SK-MEL-5 (cell line): ENCODE results near the gene C7orf57. TPM values are rescaled to one million over a fixed set of nuclear protein-coding genes. Genes with fewer than 3 reads are reported as not detected.
A peak's percentile ranks its signal among the peaks of the same experiment; 100 is the strongest.
"Not testable (repeated sequence)": the region's sequence is repeated elsewhere in the genome, so short reads cannot be mapped to it uniquely, and the experiment has no call there.

ENCODE experiments used
- DNase-seq: peaks from one replicate; pipeline ENCODE4 v3.0.0-alpha.2; 2016; ENCODE audit warnings: low read depth, low spot score
- in situ Hi-C: cut with HindIII; loops from 2 replicates; pipeline ENCODE4 v1.10.0; 2016; ENCODE audit warnings: low sequenced_read_pairs, high pct_unique_total_duplicates, low pct_unique_long_range_greater_than_20kb
- polyA plus RNA-seq, 2 experiments: library from polyadenylated mRNA; depleted of rRNA; stranded (reverse); fragments of >200 nt; gene quantifications; 2 replicates each; pipeline ENCODE4 v1.2.3, GENCODE V29; 2015
- total RNA-seq: library from RNA; depleted of rRNA; stranded (reverse); fragments of >200 nt; shearing (Covaris generic); gene quantifications from 2 replicates; pipeline ENCODE4 v1.2.3, GENCODE V29; 2014; rRNA removed

Gene C7orf57
- 0.48 and 0.79 TPM in 2 replicates for total RNA-seq
- 0.19 and 0.52 TPM in 2 replicates for polyA plus RNA-seq (2015; cell fraction: cytosol; rRNA removed)
- 1.3 and 8.4 TPM in 2 replicates for polyA plus RNA-seq (2015; cell fraction: nucleus; rRNA removed)

DNA sequence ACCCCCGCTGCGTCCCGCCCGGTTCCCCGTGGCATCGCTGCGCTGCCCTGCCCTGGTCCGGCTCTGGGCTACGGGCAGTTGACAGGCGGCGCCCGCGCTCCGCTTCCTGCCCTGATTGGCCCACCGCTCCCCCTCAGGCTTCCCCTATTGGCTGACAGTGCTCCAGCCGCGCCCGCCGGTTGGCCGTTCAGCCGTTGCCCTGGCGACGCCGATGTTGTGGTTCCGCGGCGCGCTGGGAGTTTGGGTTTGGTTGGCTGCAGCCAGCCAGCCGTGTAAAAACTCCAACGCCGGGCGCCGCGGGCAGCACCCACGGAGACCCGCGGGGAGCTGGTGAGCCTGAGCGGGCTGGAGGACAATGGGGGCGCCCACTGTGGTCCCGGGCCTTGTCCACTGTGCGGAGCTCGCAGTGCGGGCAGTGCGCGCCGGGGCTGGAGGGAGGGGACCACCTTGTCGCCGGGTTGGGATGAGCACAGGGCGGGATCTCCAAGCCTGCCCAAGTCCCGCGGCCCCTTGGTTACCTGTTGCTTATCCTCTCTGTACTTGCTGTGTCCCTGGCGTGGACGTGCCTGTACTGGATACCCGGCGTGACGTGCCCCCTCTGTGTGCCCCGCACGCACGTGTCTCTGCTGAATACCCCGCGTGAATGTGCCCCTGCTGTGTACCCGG lies at the start of gene C7orf57:
C7orf57 (plus strand) TSS at position 243 of the 666 bp plus-strand sequence. CDS start 766 bp downstream, outside the sequence.
- DNase-seq = peak; percentile 93
- in situ Hi-C loops = no loop called here

DNA sequence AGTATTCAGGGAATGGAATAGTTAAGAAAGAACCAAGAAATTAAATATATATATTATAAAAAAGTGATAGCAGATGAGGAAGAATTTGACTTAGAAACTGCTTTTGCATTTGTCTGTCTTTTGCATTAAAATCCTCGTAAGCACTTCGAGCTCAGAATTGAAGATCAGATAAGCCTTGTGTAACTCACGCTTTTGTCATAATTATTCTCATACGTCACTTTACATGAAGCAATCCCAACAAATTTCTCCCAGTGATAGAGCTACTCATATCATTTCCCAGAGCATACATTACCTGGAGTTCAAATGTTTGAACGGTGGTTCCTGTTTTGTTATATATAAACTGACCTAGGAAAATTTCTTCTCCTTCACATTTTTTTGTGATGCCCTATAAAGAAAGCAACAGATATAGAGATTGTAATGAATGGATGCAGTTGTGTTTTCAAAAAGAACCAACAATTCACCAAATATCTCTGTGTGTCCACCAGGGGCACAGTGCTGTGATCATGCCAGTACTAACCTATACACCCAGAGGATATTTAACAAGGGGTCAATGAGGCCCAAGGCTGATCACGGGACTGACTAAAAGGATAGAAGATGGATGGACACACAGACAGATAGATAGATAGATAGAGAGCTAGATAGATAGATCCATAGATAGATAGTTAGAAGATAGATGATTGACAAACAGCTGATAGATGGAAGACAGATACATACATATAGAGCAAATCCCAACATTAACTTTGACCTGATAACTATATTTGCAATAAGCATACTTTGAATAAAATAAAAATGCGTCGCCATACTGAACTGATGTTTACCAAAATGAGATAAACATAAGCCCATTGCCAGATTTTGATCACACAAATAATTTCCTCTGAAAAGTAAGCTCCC lies 46.6 kb upstream of the C7orf57 start:
- DNase-seq = peak; percentile 86
- in situ Hi-C loops = no loop called here

DNA sequence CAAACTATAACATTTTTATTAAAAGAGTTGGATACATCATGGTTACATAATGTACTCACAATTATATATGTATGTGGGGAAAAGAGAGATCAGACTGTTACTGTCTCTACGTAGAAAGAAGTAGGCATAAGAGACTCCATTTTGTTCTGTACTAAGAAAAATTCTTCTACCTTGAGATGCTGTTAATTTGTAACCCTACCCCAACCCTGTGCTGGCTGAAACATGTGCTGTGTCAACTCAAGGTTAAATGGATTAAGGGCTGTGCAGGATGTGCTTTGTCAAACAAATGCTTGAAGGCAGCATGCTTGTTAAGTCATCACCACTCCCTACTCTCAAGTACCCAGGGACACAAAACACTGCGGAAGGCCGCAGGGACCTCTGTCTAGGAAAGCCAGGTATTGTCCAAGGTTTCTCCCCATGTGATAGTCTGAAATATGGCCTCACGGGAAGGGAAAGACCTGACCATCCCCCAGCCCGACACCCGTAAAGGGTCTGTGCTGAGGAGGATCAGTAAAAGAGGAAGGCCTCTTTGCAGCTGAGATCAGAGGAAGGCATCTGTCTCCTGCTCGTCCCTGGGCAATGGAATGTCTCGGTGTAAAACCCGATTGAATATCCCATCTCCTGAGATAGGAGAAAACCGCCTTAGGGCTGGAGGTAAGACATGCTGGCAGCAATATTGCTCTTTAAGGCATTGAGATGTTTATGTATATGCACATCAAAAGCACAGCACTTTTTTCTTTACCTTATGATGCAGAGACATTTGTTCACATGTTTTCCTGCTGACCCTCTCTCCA lies 45.5 kb upstream of the C7orf57 start:
- in situ Hi-C loops = loop anchor here (5.0 kb wide), 1 partner anchor 87 kb away; no protein-coding TSS in a partner anchor

DNA sequence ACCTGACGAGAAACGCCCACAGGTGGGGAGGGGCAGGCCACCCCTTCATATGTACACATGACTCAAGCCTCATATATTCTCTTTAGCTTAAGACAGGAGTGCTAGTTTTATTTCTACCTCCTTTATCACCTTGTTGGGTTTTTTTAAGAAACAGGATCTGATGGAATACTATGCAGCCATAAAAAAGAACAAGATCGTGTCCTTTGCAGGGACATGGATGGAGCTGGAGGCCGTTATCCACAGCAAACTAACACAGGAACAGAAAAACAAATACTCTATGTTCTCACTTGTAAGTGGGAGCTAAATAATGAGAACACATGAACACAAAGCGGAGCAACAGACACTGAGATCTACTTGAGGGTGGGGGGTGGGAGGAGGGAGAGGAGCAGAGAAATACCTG lies 44.8 kb upstream of the C7orf57 start:
- no peak for DNase-seq
- in situ Hi-C loops = loop anchor here (5.0 kb wide), 1 partner anchor 87 kb away; no protein-coding TSS in a partner anchor

More for the DNA sequence above, 45.5 kb upstream of the C7orf57 start:
- DNase-seq = not testable (repeated sequence)

DNA sequence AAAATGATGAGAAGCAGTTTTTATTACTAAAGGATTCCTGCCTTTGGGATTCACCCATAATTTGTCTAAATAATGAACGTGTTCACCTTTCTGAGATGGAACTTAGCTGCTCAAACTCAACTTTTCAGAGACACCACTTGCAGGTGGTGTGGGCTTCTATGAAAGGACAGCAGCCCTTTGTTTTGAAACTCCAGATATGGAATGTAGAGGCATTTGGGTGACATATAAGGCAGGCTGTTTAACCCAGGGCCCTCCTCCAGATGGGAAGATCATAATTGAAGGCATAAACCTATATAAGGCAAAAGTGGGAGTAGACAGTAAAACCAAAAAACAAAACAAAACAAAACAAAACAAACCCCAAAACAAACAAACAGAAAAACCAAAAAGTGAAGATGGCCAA lies 44.1 kb upstream of the C7orf57 start:
- DNase-seq = peak; percentile 71
- in situ Hi-C loops = loop anchor here (5.0 kb wide), 1 partner anchor 86 kb away; no protein-coding TSS in a partner anchor

DNA sequence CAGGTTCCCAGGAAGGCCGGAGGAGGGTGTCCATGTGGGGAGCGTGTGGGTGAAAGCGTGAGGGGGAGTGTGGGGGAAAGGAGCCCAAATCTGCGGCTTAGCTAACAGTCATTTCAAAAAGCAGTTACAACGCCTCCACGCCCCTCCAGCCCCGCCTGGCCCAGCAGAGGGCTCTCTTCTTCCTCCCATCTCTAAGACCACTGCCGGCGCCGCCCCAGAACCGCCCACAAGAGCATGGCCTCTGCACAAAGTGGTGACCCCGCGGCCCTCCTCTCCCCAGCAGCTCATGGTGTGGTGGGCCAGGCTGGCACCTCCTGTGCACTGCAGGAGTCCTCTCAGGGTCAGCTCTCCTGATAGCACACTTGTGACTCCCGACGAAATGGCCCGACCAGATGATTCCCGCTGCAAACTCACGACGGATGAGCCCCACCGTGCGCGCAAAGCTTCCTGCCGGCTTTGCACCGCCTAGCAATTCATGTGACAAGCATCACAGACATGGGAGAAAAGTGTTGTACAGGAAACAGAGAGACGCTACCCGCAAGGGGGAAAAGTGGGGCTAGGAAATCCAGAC lies 43.5 kb upstream of the C7orf57 start:
- DNase-seq = peak; percentile 97
- in situ Hi-C loops = loop anchor here (5.0 kb wide), 1 partner anchor 85 kb away; no protein-coding TSS in a partner anchor

DNA sequence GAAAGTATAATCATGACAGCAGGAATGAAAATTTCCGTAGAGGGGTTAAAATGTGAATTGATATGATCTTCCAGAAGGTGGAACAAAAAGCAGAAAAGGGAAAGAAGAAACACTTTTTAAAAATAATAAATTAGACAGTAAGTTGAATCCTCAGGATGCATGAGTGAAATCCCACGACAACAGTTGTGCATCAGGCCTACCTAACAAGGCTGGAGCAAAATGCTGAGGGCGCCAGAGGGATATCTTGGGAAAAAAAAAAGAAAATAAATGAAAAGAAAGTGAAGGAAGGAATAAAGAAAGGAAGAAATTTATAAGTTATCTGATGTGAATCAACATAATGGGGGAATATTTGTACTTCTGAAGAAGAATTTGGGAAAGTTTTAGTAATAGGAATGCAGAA lies 42.9 kb upstream of the C7orf57 start:
- peak; percentile 52 for DNase-seq
- in situ Hi-C loops = loop anchor here (5.0 kb wide), 1 partner anchor 85 kb away; no protein-coding TSS in a partner anchor

DNA sequence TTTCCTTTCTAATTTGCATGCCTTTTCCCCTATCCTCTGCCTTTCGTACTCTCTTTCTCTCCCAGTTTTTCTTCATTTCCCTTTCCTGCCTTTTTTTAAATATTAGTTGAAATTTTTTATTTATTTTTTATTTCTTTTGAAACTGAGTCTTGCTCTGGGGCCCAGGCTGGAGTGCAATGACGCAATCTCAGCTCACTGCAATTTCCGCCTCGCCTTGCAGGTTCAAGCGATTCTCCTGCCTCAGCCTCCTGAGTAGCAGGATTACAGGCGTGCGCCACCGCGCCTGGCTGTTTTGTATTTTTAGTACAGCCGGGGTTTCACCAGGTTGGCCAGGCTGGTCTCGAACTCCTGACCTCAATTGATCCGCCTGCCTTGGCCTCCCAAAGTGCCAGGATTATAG lies 35.9 kb upstream of the C7orf57 start:
- DNase-seq = no peak
- in situ Hi-C loops = no loop called here

DNA sequence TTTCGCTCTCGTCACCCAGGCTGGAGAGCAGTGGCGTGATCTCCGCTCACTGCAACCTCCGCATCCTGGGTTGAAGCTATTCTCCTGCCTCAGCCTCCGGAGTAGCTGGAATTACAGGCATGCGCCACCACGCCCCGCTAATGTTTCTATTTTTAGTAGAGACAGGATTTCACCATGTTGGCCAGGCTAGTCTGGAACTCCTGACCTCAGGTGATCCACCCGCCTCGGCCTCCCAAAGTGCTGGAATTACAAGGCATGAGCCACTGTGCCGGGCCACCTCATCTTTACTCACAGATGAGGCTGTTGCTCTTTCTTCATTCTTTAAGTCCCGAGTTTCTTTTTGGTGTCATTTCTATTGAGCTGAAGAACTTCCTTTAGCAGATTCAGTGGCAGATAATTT lies 35.2 kb upstream of the C7orf57 start:
- DNase-seq, in situ Hi-C loops: not testable (repeated sequence)

DNA sequence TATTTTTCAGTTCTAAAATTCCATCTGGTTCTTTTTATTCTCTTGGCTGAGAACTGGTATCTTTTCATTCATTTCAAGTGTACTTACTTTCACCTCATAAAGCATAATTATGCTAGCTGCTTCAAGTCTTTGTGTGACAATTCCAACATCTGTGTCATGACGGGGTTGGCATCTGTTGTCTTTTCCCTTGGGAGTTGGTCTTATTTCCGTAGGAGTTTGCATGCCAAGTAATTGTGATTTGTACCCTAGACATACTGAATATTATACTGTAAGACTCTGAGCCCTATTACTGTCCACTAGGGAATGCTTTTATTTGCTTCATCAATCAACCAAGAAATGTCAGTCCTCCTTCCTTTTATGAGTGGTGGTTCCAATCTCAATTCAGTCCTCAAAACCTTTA lies 31.3 kb upstream of the C7orf57 start:
- in situ Hi-C loops = no loop called here
- DNase-seq = no peak

DNA sequence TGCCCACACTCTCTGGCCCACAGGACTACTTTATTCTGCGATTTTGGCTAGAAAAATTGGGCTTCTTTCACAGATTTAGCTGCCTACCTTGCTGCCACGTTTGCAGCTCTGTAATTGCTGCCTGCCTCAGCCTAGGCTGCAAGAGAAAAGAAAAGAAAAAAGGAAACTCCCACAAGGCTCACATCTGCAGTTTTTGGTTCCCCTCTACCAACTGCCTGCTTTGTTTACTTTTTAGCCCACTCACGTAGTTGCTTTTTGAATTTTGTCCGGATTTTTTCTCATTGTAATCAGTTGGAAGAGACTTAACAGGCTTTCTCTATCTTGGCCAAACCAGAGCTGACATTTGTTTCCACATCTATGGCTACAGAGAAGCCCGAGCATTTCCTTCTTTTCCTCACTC lies 30.7 kb upstream of the C7orf57 start:
- in situ Hi-C loops = no loop called here
- no peak for DNase-seq

DNA sequence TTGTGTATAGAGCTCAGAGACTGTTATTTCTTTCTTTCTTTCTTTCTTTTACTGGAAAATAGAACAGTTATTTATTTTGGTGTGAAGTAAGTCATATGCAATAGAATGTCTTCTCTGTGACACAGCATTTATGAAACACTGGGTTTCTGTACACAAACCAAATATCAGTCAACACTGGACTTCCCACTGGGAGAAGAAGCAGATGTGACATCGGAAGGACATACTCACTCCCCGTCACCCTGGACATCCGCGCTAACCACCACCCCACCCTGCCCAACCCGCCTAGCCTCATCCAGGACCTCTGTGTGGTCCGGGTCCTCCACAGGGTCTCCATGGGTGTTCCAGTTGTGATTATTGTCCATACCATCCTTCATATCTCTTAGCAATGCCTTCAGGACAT lies 28.5 kb upstream of the C7orf57 start:
- in situ Hi-C loops = no loop called here
- DNase-seq = no peak

DNA sequence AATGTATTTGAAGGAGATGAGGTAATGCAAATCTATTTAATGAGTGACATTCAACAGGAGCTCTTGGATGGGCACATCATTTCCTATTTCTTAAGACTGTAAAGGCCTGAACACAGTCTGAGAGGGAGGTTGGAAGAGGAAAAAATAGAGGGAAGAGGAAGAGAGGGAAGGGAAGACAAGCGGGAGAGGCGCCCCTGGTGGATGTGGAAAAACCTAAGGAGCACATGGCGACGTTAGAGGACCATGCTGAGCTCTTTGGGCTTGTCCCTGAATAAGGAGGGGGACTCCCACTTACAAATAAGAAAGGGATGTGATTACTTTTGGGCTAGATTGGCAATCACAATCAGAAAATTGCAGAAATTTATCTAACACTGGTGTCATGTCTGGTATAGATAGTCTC lies 26.1 kb upstream of the C7orf57 start:
- in situ Hi-C loops = no loop called here
- no peak for DNase-seq

DNA sequence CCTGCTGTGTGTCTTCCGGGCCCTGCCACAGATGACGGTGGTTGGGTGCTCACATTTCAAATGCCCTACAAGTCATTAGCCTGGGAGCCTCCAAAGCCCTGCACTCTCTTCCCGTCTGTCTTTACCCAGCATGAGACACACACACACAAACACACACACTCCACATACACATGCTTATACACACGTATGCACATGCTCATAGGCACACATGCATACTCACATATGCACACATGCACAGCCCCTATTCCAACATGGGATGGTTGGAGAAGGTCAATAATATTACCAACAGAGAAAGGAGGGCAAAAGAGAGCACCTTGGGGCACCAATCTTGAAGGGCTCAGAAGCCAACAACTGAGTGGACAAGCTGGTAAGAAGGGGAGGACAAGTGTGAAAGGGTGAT lies 25.4 kb upstream of the C7orf57 start:
- in situ Hi-C loops = no loop called here
- DNase-seq = no peak

DNA sequence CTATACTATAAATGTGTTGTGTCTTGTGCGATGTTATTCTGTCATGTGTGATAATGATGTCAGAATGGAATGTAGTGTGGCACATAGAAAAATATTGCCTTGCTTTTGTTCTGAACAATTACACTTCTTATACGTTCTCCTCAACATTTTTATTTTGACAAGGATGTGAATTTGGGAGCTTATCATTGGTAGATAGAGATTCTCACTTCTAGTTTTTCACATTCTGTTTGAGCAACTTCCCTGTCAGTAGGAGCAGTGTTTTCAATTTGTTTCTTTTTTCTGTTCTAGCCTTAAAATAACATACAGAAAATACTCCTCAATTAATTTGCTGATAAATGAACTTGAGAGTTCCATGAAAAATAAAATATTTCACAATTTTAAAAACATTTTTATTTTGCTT lies 24.0 kb upstream of the C7orf57 start:
- DNase-seq = no peak
- in situ Hi-C loops = no loop called here

DNA sequence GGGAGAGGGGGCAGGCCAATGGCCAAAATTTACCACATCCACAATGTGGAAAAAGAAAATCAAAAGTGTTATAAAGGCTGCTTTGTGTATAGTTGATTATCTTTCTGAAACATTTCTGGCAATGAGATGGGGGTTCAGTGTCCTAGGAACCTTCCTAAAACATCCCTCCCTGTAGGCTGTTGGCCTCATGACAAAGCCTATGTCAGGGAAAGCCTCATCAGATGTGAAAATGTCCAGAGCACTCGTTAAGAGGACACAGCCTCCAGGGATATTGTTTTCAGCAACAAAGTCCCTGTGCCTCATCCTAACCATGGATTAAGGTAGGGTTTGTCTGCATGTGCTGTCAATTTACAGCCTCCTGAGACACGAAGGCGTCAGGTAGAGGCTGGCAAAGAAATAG lies 23.4 kb upstream of the C7orf57 start:
- in situ Hi-C loops = no loop called here
- no peak for DNase-seq

DNA sequence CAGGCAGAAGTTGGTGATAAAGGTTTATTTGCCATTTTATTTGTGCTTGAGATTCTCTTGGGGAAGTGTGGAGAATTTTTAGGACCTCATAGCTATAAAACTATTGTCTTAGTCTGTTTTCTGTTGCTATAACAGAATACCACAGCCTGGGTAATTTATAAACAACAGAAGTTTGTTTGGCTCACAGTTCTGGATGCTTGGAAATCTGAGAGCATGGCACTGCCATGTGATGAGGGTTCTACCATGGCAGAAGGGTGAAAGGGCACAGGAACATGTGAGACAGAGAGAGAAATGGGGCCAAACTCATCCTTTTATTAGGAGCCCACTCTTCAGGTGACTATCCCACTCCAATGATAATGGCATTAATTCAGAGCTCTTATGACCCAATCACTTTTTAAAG lies 18.7 kb upstream of the C7orf57 start:
- in situ Hi-C loops = no loop called here
- no peak for DNase-seq
